Measurements from ENCODE around the gene GSDMA.
"Not testable (repeated sequence)": the region's sequence is repeated elsewhere in the genome, so short reads cannot be mapped to it uniquely, and the experiment has no call there.

Gene GSDMA

DNA sequence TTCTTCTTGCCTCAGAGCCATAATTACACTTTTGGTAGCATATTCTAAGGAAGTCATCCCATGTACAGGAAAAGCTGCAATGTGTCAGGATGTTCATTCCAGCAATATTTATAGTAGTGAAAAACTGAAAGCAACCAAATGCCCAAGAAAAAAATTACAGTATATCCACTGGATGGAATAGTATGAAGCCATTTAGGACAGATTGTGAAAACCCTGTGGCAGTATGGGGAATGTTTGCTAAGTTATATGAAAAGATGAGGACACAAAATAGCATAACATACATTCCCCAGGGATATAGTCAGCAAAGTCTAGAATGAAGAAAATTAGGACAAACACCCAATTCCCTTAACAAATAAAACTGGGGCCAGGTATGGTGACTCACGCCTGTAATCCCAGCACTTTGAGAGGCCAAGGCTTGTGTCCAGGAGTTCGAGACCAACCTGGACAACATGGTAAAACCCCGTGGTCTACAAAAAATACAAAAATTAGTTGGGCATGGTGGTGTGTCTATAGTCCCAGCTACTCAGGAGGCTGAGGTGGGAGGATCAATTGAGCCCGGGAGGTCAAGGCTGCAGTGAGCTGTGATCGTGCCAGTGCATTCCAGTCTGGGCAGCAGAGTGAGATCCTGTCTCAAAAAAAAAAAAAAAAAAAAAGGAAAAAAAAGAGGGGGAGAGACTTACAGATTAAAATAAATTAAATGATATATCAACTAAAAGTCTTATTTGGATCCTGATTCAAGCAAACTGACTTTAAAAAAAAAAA lies 33.0 kb upstream of the GSDMA start:
- DNase-seq (ENCODE audit: low read depth in 2 of 3, low spot score in 2 of 3) = no peak

DNA sequence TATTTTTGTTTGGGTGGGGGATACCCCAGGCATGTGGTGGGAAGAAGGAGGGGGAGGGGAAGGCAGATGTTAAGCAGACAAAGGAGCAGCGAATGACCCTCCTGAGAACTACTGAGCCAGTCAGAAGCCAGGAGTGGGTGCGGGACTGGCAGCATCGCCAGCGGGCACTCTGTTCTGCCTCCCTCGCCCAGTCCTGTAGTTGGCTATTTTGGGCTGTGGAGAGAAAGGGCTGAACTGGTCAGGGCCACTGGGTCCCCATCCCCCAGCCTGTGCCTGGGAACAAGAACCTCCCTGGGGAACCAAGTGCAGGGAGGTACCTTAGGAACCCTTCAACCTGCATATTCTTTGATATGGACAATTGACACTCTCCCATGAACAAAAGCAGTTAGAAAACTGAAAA lies 28.9 kb upstream of the GSDMA start:
- no peak for DNase-seq (ENCODE audit: low read depth in 2 of 3, low spot score in 2 of 3)

DNA sequence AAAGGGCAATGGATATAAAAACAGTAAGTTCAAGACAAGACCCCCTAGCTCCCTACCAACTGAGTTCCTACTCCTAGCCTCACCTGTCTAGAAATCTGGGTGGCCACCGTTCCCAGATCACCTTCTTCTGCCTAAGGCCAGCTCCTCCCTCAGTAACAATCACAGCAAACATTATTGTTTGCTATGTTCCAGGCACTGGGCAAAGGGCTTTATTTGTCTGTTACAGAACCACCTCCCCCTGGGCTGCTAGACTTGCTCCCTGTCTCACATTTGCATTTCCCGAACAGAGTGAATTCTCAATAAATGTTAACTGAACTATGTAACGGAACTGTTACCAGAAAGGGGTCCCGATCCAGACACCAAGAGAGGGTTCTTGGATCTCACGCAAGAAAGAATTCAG lies 28.5 kb upstream of the GSDMA start:
- no peak for DNase-seq (ENCODE audit: low read depth in 2 of 3, low spot score in 2 of 3)

DNA sequence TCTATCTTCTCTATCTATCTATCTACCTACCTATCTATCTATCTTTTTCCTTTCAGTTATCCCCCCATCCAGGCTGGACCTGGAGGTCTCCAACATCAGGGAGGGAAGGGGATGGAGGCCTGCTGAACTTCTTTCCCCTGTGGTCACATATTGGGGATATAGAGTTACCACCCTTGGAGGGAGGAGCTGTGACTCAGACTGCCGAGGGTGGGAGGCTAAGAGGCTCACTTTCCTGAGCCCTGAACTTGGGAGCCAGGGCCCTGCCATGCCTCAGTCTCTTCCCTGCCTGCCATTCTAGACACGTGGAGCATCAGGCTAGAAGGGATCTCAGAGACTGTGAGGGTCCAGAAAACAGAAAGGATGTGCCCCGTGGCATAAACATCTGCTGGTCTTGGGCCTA lies 26.9 kb upstream of the GSDMA start:
- DNase-seq (ENCODE audit: low read depth in 2 of 3, low spot score in 2 of 3) = no peak

DNA sequence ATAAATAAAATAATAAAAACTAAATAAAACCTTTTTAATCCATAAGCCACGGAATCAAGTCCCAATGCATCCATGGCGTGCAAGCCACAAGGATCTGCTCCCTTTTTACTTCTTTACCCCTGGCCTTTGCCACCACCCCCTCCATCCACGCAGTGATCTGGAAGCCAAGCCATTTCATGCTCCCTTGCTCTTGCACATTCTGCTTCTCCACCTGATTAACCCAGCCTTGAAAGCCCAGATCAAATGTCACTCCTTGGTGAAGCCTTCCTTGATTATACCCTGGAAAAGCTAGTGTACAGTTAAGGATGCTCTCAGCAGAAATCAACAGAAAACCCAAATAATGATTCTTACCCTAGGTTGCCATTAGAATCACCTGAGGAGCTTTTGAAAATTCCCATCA lies 25.4 kb upstream of the GSDMA start:
- DNase-seq (ENCODE audit: low read depth in 2 of 3, low spot score in 2 of 3) = no peak

DNA sequence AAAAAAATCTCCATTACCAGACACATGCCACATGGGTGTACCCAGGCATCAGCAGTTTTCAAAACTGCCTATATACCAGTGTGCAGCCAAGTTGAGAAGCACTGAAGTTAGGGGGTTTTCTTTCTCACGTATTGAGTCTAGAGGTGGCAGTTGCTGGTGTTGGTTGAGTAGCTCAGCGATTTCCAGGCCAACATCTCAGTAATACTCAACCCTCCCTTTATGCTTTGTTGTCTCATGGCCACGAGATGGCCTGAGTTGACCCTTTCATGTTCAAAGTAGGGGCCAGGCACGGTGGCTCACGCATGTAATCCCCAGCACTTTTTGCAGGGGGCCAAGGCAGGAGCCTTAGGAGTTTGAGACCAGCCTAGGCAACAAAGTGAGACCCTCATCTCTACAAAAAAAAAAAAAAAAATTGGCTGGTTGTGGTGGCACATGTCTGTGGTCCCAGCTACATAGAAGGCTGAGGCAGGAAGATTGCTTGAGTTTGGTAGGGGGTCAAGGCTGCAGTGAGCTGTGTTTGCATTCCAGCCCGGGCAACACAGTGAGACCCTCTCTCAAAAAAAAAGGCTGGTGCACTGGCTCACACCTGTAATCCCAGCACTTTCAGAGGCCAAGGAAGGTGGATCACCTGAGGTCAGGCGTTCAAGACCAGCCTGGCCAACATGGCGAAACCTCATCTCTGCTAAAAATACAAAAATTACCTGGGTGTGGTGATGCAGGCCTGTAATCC lies 24.5 kb upstream of the GSDMA start:
- DNase-seq (ENCODE audit: low read depth in 2 of 3, low spot score in 2 of 3) = no peak

DNA sequence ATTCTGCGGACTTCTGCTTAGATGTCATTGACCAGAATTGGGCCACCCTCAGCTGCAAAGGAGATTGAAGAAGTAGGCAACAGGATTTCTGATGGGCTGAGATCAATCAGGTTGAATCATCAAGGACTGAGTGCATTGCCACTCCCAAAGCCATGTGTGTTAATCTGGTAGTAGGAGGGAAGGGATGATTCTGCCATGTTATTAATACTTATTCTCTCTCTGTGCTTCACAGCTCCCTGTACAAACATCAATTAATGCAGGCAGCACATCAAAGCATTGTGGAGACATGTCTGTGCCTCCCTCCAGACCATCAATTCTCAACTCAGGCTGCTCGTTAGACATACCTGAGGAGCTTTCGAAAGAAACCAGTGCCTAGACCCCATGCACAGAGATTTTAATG lies 23.7 kb upstream of the GSDMA start:
- no peak for DNase-seq (ENCODE audit: low read depth in 2 of 3, low spot score in 2 of 3)

DNA sequence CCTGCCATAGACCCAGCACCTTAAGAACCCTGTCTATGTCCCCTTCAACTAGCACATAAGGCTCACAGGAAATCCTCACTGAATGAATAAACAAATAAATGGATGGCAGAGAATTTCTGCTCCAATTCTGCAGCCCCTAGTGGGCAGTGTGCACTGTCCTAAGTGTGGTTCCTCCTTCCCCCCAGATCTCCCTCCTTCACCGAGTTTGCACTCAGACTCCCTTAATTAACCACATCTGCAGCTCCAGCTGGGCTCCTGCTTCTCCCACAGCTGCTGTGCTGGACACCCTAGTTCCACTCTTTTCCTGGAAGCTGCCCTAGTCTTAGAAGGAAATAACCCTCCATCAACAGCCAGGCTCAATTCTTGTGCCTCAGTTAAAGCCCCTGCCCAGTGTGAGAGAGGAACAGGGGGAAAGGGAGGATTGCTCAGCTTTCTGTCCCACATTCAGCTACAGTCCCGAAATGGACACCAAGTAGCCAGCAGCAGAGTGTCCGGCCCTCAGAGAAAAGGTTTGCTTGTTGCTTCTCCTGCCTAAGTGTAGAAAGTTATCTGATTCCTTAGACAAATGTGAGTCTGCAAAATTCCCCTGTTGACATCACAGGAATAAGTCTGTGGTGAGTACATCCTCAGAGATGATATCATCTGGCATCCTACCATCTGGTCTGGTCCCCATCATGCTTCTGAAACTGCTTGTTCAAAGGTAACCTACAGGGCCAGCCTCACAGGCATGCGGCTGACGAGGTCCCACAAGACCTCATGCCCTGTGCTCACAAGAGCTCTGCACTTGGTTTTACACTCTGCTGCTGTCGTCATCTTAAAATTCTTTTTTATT lies 23.0 kb upstream of the GSDMA start:
- no peak for DNase-seq (ENCODE audit: low read depth in 2 of 3, low spot score in 2 of 3)

DNA sequence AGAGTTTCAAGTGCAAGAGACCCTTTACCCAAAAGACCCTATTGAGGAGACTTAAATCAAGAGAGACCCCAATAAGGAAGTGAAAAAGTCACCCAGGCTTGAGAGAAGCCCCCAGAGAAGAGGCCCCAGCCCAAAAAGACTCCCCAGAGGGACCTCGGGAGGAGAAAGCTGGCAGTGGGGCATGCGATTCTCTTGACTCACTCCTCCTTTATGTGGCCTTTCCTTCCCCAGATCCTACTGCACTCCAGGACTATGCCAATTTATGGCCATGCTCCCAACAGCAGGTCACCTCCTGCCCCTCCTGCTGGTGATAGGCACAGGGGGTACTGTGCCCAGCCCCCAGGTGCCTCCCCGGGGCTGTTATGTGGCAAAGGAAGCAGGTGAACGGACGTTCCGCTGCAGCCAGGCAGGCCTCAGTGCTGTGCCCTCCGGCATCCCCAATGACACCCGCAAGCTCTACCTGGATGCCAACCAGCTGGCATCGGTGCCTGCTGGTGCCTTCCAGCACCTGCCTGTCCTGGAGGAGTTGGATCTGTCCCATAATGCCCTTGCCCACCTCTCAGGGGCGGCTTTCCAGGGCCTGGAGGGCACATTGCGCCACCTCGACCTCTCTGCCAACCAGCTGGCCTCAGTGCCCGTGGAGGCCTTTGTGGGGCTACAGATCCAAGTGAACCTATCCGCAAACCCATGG lies 19.0 kb upstream of the GSDMA start:
- no peak for DNase-seq (ENCODE audit: low read depth in 2 of 3, low spot score in 2 of 3)

DNA sequence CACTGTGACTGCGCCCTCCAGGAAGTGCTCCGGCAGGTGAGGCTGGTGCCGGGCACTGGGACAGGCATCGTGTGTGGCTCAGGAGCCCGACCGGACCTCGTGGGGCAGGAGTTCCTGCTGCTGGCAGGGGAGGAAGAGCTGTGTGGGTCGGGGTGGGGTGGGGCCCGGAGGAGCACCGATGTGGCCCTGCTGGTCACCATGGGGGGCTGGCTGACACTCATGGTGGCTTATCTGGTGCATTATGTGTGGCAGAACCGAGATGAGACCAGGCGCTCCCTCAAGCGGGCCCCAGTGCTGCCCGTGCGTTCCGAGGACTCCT lies 18.5 kb upstream of the GSDMA start:
- DNase-seq (ENCODE audit: low read depth in 2 of 3, low spot score in 2 of 3) = no peak

DNA sequence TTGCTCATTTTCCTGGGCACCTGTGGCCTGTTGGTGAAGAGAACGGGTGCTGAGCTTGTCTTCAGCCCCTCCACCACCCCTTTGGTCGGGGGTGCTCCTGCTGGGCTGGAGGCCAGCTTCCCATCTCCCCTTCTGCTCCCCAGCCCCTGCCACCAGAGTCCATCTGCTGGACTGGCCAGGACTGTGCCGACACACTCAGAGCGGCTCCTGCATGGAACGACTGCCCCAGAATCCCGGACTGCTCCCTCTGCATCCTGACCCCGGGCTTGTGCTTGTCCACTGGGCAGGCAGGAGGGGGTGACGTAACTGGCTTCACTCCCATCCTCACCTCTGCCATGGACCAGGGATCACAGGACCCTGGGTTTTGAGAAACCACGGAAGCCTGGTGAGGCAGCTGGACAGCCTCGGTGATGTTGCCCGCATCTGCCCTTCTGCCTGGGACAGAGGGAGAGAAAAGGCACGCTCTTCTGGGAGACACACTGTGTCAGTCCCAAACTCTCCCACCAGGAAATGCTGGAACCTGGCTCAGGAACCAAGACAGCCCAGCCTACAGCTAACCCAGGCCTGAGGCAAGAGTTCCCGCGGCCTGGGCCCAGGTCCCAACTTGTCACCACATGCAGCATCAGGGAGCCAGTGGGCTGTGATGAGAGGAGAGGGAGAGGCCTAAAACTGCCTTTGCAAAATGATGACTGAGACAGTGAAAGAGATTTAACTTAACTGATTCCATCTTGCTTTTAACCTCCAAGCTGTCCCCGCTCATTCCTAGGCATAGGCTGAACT lies 16.1 kb upstream of the GSDMA start:
- no peak for DNase-seq (ENCODE audit: low read depth in 2 of 3, low spot score in 2 of 3)

DNA sequence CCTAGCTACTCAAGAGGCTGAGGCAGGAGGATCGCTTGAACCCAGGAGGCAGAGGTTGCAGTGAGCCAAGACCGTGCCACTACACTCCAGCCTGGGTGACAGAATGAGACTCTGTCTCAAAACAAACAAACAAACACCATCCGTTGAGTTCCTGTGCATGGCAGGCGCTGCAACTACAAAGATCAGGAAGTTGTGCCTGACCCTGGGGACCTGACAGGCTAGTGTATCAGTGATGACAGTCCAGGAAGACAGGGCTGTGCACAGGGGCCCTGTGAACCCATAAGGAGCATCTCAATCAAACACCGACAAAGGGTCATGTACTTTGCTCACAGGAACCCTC lies 14.3 kb upstream of the GSDMA start:
- DNase-seq (ENCODE audit: low read depth in 2 of 3, low spot score in 2 of 3) = not testable (repeated sequence)

DNA sequence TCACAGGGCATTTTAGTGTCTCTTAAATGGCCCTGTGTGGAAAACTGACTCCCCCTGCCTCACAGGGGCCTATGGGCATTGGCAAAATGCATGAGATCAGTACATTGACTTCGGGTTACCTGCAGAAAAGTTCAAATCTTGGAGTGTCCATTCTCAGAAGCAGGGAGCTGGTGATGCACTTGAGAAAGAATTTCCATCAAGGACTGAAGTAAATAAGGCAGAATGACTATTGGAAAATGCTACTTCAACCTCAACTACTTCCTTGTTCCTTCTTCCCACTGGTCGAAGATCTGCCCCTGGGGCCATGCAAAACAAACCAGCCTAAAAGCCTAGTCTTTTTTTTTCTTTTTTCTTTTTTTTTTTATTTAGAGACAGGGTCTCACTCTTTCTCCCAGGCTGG lies 13.8 kb upstream of the GSDMA start:
- no peak for DNase-seq (ENCODE audit: low read depth in 2 of 3, low spot score in 2 of 3)

DNA sequence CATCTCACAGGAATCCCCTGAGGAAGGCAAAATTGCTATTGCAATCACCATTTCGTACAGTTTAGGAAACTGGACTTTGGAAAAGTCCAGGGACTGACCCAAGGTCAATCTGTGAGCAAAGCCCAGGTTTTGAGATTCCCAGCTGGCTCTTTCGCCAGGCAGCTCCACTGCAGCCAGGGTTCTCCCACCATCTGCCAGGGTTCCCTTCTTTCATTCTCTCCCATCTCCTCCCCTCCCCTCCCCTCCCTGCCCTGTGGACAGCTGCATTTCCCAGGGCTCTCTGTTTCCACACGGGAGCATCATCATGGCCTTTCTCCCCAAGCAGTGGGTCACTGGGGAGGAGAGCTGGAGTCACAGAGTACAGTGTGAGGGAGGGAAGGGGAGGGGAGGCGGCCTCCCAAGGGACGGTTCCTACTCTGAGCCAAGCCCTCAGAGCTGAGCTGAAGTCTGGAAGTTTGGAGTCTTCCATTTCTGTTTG lies 11.9 kb upstream of the GSDMA start:
- DNase-seq (ENCODE audit: low read depth in 2 of 3, low spot score in 2 of 3) = no peak

DNA sequence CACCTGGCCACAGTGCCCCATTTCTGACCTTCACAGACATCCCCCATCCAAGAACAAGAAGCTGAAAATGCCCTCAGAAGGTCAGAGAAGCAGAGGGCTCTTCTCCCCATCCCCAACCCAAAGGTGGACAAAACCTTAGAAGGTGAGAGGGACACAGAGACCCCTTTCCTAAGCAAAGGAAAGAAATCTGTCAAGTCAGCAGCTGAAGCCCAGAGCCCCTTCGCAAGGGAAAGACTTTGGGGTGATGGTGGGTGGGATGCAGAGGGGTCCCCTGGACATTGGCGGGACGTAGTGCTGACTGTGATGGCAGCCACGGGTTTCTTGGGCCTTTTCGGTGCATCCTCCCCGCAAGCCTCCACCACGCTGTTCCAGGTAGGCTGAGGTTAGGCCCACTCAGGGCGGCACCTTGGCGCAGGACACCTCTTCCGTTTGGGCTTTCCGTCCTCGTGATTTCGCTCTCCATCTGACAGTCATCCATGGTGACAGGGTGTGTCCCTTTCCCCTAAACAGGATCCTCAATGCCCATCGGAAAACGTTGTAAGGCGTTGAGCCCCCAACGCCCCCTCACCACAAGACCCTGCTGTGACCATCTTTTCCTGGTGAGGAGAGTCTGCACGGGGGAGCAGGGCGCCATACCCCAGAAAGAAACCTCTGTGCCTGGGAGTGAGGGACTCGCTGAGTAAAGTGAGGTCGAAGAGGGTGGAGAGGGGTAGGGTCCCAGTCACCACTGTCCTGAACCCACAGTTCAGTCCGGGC lies 10.7 kb upstream of the GSDMA start:
- no peak for DNase-seq (ENCODE audit: low read depth in 2 of 3, low spot score in 2 of 3)

DNA sequence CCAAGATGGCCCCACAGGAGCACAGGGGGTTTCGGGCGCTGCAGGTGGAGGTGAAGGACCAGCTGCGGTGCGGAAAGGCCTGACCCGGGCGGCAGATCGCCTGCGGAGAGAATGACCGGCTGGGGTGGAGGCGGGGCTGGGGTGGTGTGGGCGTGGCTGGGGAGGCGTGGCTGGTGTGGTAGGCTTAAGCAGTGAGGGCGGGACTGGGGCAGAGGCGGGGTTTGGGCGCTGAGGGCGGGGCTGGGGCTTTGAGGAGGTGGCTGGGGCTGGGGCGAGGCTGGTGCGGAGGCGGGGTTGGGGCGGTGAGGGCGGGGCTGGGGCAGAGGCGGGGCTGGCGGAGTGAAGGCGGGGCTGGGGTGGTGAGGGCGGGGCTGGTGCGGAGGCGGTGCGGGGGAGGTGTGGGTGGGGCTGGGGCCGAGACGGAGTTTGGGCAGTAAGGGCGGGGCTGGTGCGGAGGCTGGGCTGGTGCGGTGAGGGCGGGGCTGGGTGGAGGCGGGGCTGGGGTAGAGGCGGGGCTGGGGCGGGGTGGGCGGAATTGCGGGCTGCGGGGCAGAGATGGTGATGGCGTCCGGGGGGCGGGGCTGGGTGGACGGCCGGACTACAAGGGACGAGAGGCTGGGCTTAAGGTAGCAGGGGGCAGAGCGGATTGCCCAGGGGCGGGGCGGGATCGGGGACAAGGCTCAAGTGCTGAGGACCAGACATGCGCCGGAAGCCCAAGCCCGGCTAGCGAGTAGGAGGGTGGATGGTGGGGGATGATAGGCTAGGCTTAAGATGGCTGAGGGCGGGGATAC lies 9.9 kb upstream of the GSDMA start:
- peak; percentile 67 to 79 (median 70) for DNase-seq (ENCODE audit: low read depth in 2 of 3, low spot score in 2 of 3)

DNA sequence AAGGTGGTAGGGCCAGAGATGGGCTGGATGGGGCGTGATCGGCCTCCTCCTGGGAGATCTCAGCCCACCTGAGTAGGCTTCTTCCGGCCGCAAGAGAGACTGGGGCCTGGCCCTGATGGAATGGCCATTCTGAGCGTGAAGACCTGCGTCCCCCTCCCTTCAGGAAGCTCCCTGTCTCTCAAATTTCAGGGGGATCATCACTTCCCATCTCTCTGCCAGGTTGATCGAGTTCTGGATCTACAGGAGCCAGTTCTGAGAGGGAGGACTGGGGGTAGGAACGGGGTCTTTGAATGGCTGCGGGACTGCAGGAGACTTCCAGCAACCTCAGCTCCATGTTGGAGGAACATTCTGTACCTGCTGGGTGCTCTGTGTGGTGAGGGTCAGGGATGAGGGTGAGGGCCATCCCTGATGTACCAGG lies 9.3 kb upstream of the GSDMA start:
- DNase-seq (ENCODE audit: low read depth in 2 of 3, low spot score in 2 of 3) = no peak

DNA sequence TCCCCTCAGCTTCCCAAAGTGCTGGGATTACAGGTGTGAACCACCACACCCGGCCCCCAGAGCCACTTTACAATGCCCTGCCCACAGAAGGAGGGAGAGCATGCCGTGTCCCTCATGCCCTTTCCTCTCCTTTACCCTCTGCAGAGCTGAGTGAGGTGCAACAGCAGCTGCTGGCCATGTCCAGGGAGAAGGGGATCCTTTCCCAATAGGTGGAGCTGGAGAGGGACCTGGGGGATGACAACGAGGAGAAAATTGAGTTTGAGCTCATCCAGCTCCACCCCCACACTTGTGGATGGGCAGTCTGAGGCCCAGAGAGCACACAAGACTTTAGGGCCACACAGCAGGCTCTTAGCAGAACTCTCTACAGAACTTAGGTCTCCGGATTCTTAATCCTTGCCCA lies 7.9 kb upstream of the GSDMA start:
- no peak for DNase-seq (ENCODE audit: low read depth in 2 of 3, low spot score in 2 of 3)

DNA sequence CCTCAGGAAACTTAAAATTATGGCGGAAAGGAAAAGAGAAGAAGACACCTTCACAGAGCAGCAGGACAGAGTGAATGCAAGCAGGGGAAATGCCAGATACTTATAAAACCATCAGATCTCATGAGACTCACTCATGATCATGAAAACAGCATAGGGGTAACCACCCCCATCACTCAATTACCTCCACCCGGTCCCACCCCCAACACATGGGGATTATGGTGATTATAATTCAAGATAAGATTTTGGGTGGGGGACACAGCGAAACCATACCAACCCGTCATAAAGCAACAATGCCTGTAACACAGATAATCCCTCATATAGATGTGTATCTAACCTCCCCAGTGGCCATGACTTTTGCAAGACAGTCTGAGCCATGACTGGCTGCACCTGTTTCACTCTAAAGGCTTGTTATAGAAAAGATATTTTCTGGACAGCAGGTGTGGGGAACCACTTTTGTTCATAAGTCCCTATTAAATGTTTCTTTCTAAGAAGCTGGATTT lies 7.0 kb upstream of the GSDMA start:
- DNase-seq (ENCODE audit: low read depth in 2 of 3, low spot score in 2 of 3) = no peak

All from activated CD8-positive, alpha-beta memory T cell treated with anti-CD3 and anti-CD28 coated beads for 48 hours (primary cell).